HepG2 (cell line): Measurements from ENCODE around the gene CTRB2. TPM values are rescaled to one million over a fixed set of nuclear protein-coding genes. Genes with fewer than 3 reads are reported as not detected.

Experiments
- ARID5B ChIP-seq: IDR thresholded peaks from 2 replicates; pipeline ENCODE4 v1.4.0; 2020; ENCODE audit warnings: mild to moderate bottlenecking, missing genetic modification reagents
- BHLHE40 ChIP-seq: IDR thresholded peaks from 2 replicates; pipeline ENCODE4 v1.6.1; 2011; ENCODE audit warnings: low read length, improper control_type of control experiment
- IKZF5 ChIP-seq: IDR thresholded peaks from 2 replicates; pipeline ENCODE4 v1.6.1; 2018; ENCODE audit warnings: missing genetic modification reagents, mild to moderate bottlenecking, missing compliant biosample characterization
- KDM2A ChIP-seq: sonication (generic); formaldehyde crosslinking; IDR thresholded peaks from 2 replicates; pipeline ENCODE4 v1.4.0; 2020; ENCODE audit warnings: low read depth, missing genetic modification reagents, borderline replicate concordance
- NFIC ChIP-seq: IDR thresholded peaks from 2 replicates; pipeline ENCODE4 v1.6.1; 2012; ENCODE audit warnings: mild to moderate bottlenecking, low read length, inconsistent platforms
- NFYB ChIP-seq: sonication (generic); formaldehyde crosslinking; IDR thresholded peaks from 2 replicates; pipeline ENCODE4 v1.4.0; 2020; ENCODE audit warnings: missing genetic modification reagents
- STAG1 ChIP-seq: sonication (generic); formaldehyde crosslinking; IDR thresholded peaks from 2 replicates; pipeline ENCODE4 v1.4.0; 2020; ENCODE audit warnings: missing genetic modification reagents
- ZBTB38 ChIP-seq: sonication (generic); formaldehyde crosslinking; IDR thresholded peaks from 2 replicates; pipeline ENCODE4 v1.5.1; 2020; ENCODE audit warnings: mild to moderate bottlenecking, missing genetic modification reagents
- ZNF558 ChIP-seq: sonication (generic); formaldehyde crosslinking; IDR thresholded peaks from 2 replicates; pipeline ENCODE4 v1.9.0; 2022; ENCODE audit warnings: mild to moderate bottlenecking, missing genetic modification reagents, borderline replicate concordance
- ZNF639 ChIP-seq: conservative IDR thresholded peaks from 2 replicates; pipeline ENCODE4 v1.6.1; 2018; ENCODE audit warnings: missing genetic modification reagents
- ZNF652 ChIP-seq: IDR thresholded peaks from 2 replicates; pipeline ENCODE4 v1.6.1; 2016; ENCODE audit warnings: low read depth, borderline replicate concordance
- ZNF891 ChIP-seq: sonication (generic); formaldehyde crosslinking; IDR thresholded peaks from 2 replicates; pipeline ENCODE4 v1.5.0; 2020; ENCODE audit warnings: mild to moderate bottlenecking, missing genetic modification reagents
- polyA plus RNA-seq, 8 experiments: library from polyadenylated mRNA; depleted of rRNA in 3 of 8; stranded (reverse) in 7 of 8; unstranded in 1 of 8; fragments of >200 nt; fragmentation: Illumina TruSeq in 4 of 8; extraction: Trizol in 4 of 8; gene quantifications; 2 replicates each; pipeline versions ENCODE4 v1.2.1 to v1.2.3, GENCODE V29; 2011 to 2016; ENCODE audit warnings: low read depth in 4 of 8, missing spikeins in 1 of 8, mixed read lengths in 1 of 8; ENCODE audit not compliant: insufficient read depth in 1 of 8
- total RNA-seq, 5 experiments: library from RNA; depleted of rRNA; stranded (reverse); fragments of >200 nt; fragmentation: Illumina TruSeq; extraction: Trizol; gene quantifications; 2 replicates each; pipeline ENCODE4 v1.2.3, GENCODE V29; 2016; ENCODE audit warnings: low read depth in 1 of 5
- TF ChIP-seq, protein P1 (sequence below): IDR thresholded peaks from 2 replicates; pipeline ENCODE4 v1.6.1; 2016; ENCODE audit warnings: missing compliant biosample characterization, missing genetic modification reagents, borderline replicate concordance
- TF ChIP-seq, protein P2 (sequence below): sonication (generic); formaldehyde crosslinking; IDR thresholded peaks from 2 replicates; pipeline ENCODE4 v1.4.0; 2020; ENCODE audit warnings: missing genetic modification reagents

The CTRB2 gene
- total and polyA plus RNA-seq, 2 of the 13 experiments (the other 11 are each of a cell fraction or from before 2014, with no cell fraction given) = 0.13 TPM; not detected in 1

GRCh38 chr16:75244844-75245758 lies 38.1 kb upstream of the CTRB2 start (continued):
- TF ChIP-seq, protein P1, sequence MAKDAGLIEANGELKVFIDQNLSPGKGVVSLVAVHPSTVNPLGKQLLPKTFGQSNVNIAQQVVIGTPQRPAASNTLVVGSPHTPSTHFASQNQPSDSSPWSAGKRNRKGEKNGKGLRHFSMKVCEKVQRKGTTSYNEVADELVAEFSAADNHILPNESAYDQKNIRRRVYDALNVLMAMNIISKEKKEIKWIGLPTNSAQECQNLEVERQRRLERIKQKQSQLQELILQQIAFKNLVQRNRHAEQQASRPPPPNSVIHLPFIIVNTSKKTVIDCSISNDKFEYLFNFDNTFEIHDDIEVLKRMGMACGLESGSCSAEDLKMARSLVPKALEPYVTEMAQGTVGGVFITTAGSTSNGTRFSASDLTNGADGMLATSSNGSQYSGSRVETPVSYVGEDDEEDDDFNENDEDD (CRISPR knock-in tag) = peak; percentile 65
- TF ChIP-seq NFIC (0 out of 2 replicates have a peak, but pooled peaks have one; percentile 80), BHLHE40 (peak; percentile 88), ZBTB38 (peak; percentile 96), NFYB (CRISPR knock-in tag) (no peak; the same call in 1 of the 2 replicates), ZNF558 (CRISPR knock-in tag) (peak; percentile 66; the same call in 1 of the 2 replicates), STAG1 (CRISPR knock-in tag) (peak; percentile 9; the same call in 1 of the 2 replicates), ZNF891 (CRISPR knock-in tag) (no peak), ZNF652 (CRISPR knock-in tag) (peak; percentile 44; the same call in 1 of the 2 replicates), KDM2A (CRISPR knock-in tag) (peak; percentile 94; the same call in 1 of the 2 replicates), IKZF5 (peak; percentile 99), ARID5B (CRISPR knock-in tag) (peak; percentile 95), ZNF639 (CRISPR knock-in tag) (peak; percentile 82; the same call in 1 of the 2 replicates)
- TF ChIP-seq, protein P2, sequence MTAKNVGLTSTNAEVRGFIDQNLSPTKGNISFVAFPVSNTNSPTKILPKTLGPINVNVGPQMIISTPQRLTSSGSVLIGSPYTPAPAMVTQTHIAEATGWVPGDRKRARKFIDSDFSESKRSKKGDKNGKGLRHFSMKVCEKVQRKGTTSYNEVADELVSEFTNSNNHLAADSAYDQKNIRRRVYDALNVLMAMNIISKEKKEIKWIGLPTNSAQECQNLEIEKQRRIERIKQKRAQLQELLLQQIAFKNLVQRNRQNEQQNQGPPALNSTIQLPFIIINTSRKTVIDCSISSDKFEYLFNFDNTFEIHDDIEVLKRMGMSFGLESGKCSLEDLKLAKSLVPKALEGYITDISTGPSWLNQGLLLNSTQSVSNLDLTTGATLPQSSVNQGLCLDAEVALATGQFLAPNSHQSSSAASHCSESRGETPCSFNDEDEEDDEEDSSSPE (CRISPR knock-in tag) = peak; percentile 73
